ENCODE data around the gene ECT2L. TPM values are rescaled to one million over a fixed set of nuclear protein-coding genes. Genes with fewer than 3 reads are reported as not detected.

ECT2L gene
- total RNA-seq, 1 donor from 2014 or later = not detected

- Mint-ChIP-seq H3K27ac (ENCODE audit: unreplicated experiment) (no peak overlapping the region), H3K36me3 (ENCODE audit: low read depth, unreplicated experiment) (peaks cover 6% of the 10 kb centered on the region), H3K4me1 (ENCODE audit: low read depth, unreplicated experiment) (peaks cover 7% of the 10 kb centered on the region), H3K9me3 (ENCODE audit: unreplicated experiment) (no peaks in the 10 kb centered on the region), H3K4me3 (ENCODE audit: unreplicated experiment) (no peak overlapping the region), H3K27me3 (ENCODE audit: low read depth, unreplicated experiment) (no peaks in the 10 kb centered on the region)
- Histone ChIP-seq H3K9me3 (ENCODE audit: insufficient read depth, low read depth, low read length) (no peaks in the 10 kb centered on the region), H3K27ac (ENCODE audit: low read depth, low read length) (no peak overlapping the region), H2AFZ (ENCODE audit: low read depth, low read length) (no peak overlapping the region), H3K79me2 (ENCODE audit: insufficient read depth, low read length) (peaks cover 17% of the 10 kb centered on the region), H3K27me3 (ENCODE audit: insufficient read depth, low read length) (no peaks in the 10 kb centered on the region), H3K9ac (ENCODE audit: low read length) (no peak overlapping the region), H3K4me1 (ENCODE audit: insufficient read depth, low read length) (peaks cover 8% of the 10 kb centered on the region), H3K4me3 (ENCODE audit: insufficient read depth, low read depth, low read length) (no peak overlapping the region), H3K36me3 (ENCODE audit: insufficient read depth, low read length) (peaks cover 9% of the 10 kb centered on the region), H4K20me1 (ENCODE audit: insufficient read depth, low read length) (peaks cover 5% of the 10 kb centered on the region), H3K4me2 (ENCODE audit: low read length) (no peak overlapping the region)
- FAIRE-seq = no peak
- DNase-seq (ENCODE audit: low read depth) = no peak
- TF ChIP-seq EZH2 (IDR thresholded peaks at IDR 0.05; ENCODE audit: insufficient read depth, low read length) (no peak), CTCF (IDR thresholded peaks at IDR 0.05; ENCODE audit: insufficient read depth, low read depth, low read length) (no peak)
Observed at GRCh38 chr6:138943089-138943625, 147.3 kb downstream of the ECT2L start.

GRCh38 chr6:138944412-138944811 lies 148.5 kb downstream of the ECT2L start:
- Histone ChIP-seq H3K4me1 (ENCODE audit: insufficient read depth, low read length) (peaks cover 13% of the 10 kb centered on the region), H2AFZ (ENCODE audit: low read depth, low read length) (no peak overlapping the region), H3K9ac (ENCODE audit: low read length) (no peak overlapping the region), H3K9me3 (ENCODE audit: insufficient read depth, low read depth, low read length) (no peaks in the 10 kb centered on the region), H4K20me1 (ENCODE audit: insufficient read depth, low read length) (peaks cover 5% of the 10 kb centered on the region), H3K4me2 (ENCODE audit: low read length) (peak overlapping the region; percentile 6), H3K36me3 (ENCODE audit: insufficient read depth, low read length) (peaks cover 6% of the 10 kb centered on the region), H3K27ac (ENCODE audit: low read depth, low read length) (peak overlapping the region; percentile 52), H3K4me3 (ENCODE audit: insufficient read depth, low read depth, low read length) (no peak overlapping the region), H3K27me3 (ENCODE audit: insufficient read depth, low read length) (no peaks in the 10 kb centered on the region), H3K79me2 (ENCODE audit: insufficient read depth, low read length) (peaks cover 26% of the 10 kb centered on the region)
- Mint-ChIP-seq H3K4me1 (ENCODE audit: low read depth, unreplicated experiment) (peaks cover 10% of the 10 kb centered on the region), H3K27me3 (ENCODE audit: low read depth, unreplicated experiment) (no peaks in the 10 kb centered on the region), H3K36me3 (ENCODE audit: low read depth, unreplicated experiment) (peaks cover 6% of the 10 kb centered on the region), H3K9me3 (ENCODE audit: unreplicated experiment) (no peaks in the 10 kb centered on the region), H3K27ac (ENCODE audit: unreplicated experiment) (peak overlapping the region; percentile 62), H3K4me3 (ENCODE audit: unreplicated experiment) (no peak overlapping the region)
- FAIRE-seq (peak; percentile 62), DNase-seq (ENCODE audit: low read depth) (peak; percentile 77)
- TF ChIP-seq CTCF (IDR thresholded peaks at IDR 0.05; ENCODE audit: insufficient read depth, low read depth, low read length) (no peak), EZH2 (IDR thresholded peaks at IDR 0.05; ENCODE audit: insufficient read depth, low read length) (no peak)

GRCh38 chr6:138945354-138945753 lies 149.5 kb downstream of the ECT2L start:
- TF ChIP-seq EZH2 (IDR thresholded peaks at IDR 0.05; ENCODE audit: insufficient read depth, low read length) (no peak), CTCF (IDR thresholded peaks at IDR 0.05; ENCODE audit: insufficient read depth, low read depth, low read length) (no peak)
- DNase-seq (ENCODE audit: low read depth) (no peak), FAIRE-seq (no peak)
- Mint-ChIP-seq H3K27me3 (ENCODE audit: low read depth, unreplicated experiment) (no peaks in the 10 kb centered on the region), H3K4me3 (ENCODE audit: unreplicated experiment) (no peak overlapping the region), H3K9me3 (ENCODE audit: unreplicated experiment) (no peaks in the 10 kb centered on the region), H3K27ac (ENCODE audit: unreplicated experiment) (no peak overlapping the region), H3K36me3 (ENCODE audit: low read depth, unreplicated experiment) (peaks cover 6% of the 10 kb centered on the region), H3K4me1 (ENCODE audit: low read depth, unreplicated experiment) (peaks cover 10% of the 10 kb centered on the region)
- H4K20me1 ChIP-seq (ENCODE audit: insufficient read depth, low read length) = peaks cover 5% of the 10 kb centered on the region
- no peaks in the 10 kb centered on the region for H3K27me3 ChIP-seq (ENCODE audit: insufficient read depth, low read length)
- H3K9me3 ChIP-seq (ENCODE audit: insufficient read depth, low read depth, low read length) = no peaks in the 10 kb centered on the region
- H2AFZ ChIP-seq (ENCODE audit: low read depth, low read length) = no peak overlapping the region
- H3K27ac ChIP-seq (ENCODE audit: low read depth, low read length) = peak overlapping the region; percentile 52
- no peaks in the 10 kb centered on the region for H3K36me3 ChIP-seq (ENCODE audit: insufficient read depth, low read length)
- peaks cover 13% of the 10 kb centered on the region for H3K4me1 ChIP-seq (ENCODE audit: insufficient read depth, low read length)
- no peak overlapping the region for H3K4me3 ChIP-seq (ENCODE audit: insufficient read depth, low read depth, low read length)
- H3K4me2 ChIP-seq (ENCODE audit: low read length) = no peak overlapping the region
- peaks cover 36% of the 10 kb centered on the region for H3K79me2 ChIP-seq (ENCODE audit: insufficient read depth, low read length)
- no peak overlapping the region for H3K9ac ChIP-seq (ENCODE audit: low read length)
